DMS79 (cell line): ENCODE data around the gene TFB2M.

ENCODE experiments used
- DNase-seq: peaks from one replicate; lab custom pipeline; 2025; lab: John Stamatoyannopoulos, UW

TFB2M gene

DNA sequence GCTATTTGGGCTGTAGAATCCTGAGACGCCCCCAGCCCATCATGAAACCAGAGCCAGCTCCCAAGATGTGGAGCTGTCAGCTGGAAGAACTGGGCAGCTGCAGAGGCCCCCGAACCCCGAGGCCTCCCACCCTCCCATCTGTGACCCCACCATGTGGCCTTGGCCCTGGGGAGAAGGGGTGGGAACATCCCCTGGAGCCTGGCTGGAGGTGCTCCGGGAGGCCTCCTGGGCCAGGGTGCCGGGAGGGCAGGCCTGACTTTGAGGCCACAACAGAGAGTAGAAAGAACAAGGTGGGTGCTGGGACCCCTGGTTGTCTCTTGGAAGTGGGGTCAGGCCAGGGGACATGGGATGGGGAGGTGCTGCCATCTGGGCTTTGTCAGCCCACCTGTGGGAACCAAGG is 53.0 kb downstream of the TFB2M start:
- DNase-seq, result no peak

DNA sequence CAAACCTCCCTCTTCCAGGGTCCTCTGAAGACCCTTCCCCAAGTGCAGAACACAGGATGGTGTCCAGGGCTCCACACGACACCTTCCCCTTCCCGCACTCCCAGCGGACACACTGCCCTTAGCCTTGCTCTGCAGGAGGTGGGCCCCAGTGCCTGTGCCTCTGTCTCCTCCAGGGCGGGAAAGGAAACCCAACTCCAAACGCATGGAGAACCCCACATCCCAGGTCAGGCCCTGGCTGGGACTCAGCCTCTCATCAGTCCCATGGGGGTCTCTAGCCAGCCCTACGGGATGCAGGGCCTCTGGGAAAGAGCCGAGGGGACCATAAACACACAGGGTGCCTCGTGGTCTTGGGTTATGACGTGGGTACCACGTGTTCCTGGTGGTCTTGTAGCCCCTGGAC is 53.4 kb downstream of the TFB2M start:
- no peak for DNase-seq

DNA sequence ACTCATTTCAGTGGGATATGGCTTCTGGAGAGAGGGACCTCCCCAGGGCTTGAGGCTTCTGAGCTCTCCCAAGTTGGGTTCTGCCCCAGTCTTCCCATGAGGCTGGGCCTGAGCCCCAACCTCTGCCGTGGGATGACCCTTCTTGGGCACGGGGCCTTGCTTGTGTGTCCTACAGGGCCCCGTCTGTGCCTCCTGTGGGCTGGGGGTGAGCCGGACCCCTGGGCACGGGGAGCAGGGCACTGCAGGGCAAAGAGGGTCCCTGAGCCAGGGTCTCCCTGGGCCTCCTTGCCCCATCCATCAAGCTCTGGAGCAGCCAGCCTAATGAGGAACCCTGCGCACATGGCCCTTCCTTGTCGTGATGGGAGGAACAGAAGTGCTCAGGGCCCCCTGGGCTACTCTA is 53.8 kb downstream of the TFB2M start:
- DNase-seq, result no peak

DNA sequence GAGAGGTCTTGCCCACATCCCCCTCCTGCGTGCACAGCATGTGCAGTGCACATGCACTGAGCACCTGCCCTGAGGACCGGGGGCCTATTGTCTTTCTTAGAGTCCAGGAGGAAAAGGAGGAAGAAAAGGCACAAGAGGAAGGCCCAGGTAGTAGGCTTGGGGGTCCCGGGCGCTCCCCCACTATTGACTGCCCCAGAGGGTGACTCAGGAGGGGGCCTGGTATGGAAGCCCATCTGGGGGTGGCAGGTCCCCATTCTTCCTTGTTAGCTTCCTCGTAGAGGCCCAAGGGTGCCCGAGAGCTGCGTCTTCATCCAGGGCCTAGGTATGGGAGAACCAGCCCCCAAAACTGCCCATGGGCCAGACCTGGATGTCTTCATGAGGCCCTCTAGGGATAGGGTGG is 54.9 kb downstream of the TFB2M start:
- DNase-seq, result no peak

DNA sequence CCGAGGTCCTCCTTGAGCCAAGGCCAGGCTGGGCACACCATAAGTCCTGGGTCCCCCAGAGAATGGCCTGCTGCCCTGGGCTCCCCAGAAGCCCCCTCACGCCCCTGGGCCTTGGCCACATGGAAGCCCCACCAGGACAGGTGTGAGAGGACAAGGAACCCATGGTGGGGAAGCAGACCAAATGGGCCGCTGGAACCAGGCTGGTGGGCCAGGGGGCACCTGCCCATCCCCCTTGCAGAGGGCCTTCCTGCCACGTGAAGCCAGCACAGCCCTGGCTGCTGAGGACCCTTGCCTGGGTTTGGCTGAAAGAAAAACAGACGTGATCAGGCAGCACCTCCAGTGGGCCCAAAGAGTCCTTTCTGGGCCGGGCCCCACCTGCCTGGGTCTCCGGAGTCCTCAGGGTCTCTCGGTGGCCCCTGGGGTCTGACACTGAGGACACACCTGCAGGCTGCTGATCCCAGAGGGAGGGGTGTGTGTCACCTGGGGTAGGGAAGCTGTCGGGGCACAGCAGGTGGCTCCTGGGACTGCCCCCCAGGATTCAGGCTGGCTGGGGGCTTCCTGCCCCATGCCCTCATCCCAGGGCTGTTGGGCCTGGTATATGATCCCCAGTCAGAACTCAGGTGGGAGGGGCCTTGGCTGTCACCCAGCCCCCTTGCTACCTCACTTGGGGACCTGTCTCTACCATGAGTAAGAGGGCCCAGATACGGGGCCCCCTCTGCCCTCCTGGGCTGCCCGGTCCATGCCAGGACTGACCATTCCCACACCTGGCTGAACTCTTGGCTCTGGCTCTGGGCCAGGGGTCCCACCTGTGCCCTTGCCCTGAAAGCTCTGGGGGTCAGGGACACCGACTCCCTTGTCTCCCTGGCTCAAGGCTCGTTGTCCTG is 55.7 kb downstream of the TFB2M start:
- DNase-seq, result no peak

DNA sequence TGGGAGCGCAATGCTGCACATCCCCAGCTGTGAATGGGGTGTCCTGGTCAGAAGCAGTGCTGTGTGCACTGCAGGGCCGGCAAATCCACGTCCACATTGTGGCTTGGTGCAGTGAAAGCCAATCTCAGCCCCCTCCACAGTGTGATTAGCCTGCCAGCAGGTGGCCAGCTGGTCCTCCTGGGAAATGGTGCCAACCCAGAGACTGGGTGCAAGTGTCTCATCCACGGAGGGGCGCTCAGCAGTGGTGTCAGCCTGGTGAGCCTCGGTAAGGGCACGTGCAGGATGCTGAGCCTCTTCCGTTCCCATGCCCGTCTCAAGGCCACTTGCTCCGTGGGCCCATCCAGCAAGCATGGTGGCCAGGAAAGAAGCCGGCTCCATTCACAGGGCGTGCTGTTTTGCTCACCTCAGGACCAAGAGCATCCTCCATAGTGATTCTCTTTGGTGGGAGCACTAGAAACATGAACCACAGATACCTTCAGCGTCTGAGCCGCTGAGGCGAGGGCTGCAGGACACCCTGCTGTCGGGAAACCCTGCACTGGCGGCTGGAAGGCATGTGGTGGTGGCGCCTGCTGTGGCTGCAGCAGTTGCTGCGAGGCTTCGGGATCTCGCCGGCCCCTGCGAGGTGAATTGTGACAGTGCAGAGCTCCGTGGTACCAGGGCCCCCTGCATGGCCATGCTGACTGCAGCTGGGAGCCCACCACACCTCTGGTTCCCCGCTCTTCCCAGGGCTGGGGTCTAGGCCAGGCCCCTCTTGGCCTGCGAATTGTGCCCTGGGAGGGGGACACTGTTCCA is 57.0 kb downstream of the TFB2M start:
- no peak for DNase-seq

DNA sequence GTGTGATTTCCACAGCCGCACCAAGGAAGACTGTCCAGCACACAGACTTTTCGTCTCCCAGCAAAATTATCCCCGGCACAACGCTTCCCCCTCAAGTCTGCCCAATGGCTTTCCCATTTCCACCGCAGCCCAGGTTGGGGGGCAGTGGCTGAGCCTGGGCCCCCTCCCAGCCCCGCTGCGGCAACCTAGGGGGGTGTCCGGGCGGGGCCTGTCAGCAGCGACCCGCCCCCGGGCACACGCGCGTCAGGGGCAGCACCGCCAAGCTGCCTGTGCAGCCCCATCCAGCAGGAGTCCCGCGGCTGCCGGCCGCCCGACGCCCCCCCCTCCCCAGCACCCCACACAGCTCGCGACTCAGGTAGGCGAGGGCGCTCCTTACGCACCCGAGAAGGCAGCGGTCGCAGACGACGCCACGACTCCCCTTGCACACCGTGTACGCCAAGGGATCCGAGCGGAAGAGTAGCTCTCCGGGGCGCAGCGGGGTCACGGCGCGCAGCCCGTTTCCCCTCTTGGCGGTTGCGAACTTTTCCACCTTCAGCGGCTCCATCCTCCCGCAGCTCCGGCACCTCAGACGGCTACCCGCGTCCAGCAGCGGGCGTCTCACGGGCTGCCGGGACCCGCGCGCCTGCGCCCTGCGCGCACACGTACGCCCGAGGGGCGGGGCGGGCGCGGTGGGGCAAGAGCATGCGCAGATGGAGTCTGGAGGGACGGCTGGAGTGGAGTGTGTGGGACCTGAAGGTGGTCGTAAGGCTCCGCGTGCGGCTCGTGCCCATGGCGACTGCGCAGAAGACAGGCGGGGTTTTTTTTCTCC is 59.2 kb downstream of the TFB2M start, which contains the start of gene SMYD3:
Gene SMYD3, minus strand, starts transcription at position 606 of the 808 bp plus-strand sequence.
- peak; percentile 70 for DNase-seq

DNA sequence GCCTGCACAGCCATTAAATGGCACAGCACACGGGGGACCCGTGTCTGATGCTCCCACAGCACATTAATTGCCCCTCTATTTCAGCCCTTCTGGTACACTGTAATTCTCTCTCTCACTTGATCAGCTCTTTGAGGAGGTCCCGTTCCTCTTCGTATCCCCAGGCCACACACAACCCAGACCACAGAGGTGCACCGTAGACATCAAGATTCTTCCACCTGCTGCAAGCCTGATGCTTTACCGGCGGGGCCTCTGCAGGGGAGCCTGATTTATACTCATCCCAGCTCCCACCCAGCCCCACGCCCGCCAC is 59.7 kb downstream of the TFB2M start:
- DNase-seq, result no peak

DNA sequence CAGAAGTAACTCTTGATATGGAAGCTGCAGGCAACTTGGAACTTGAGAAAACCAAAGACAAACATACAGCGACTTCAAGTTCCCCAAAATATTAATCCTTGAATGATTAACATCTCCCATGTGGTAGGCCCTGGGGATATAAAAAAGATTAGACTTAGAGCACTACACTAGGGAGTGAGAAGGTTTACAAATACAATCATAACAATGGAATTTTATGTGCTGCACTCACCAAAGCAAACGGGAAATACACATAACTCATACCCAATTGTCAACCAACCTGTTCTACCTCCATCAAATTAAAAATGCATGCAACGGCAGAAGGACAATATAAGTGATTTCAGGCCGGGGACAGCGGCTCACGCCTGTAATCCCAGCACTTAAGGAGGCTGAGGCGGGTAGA is 62.7 kb downstream of the TFB2M start:
- no peak for DNase-seq

DNA sequence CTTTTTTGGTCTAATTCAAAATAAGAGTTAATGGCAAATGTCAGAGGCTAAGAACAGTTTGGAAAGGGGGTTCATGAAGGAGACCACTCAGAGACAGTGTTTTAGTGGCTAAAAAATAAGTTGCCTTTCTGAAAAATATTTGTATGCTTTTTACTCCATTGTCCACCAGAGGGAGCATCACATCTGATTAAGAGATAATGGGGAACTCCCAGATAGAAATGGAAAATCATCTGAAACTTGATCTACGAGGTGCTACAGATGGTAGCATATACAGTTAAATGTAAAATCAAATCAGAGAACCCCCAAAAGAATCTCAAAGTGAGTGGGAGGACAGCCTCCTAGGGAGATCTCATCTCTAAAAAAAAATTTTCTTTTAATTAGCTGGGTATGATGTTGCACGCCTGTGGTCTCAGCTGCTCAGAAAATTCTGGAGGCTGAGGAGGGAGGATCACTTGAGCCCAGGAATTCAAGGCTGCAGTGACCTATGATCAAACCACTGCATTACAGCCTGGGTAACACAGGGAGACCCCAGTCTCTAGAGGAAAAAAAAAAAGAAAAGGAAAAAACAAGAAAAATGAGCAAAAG is 68.6 kb downstream of the TFB2M start:
- peak; percentile 53 for DNase-seq

DNA sequence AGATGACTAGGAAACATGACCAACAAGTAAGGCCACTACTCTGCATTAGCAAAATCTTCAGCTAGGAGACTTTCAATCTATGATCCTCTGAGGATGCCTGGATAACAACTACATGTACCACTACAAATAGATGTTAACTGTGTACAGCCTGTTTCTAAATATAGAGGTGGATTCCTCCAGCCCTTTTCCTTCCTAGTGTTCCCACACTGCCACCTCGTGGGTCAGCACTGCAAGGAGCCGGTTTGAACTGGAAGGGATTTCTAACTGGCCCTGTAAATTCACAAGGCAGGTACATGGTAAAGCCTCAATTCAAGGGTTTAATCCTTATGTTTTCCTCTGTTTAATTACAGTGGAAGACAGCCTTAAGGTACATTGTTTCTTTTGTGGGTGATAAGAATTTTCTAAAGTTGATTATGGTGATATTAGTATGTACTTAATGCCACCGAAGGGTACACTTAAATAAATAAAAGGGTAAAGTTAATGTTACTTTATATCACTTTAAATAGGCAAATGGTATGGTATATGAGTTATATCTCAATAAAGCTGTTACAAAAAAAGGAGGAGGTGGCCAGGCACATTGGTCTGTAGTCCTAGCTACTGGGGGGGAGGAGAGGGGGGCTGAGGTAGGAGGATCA is 73.3 kb downstream of the TFB2M start:
- DNase-seq, result peak; percentile 65

DNA sequence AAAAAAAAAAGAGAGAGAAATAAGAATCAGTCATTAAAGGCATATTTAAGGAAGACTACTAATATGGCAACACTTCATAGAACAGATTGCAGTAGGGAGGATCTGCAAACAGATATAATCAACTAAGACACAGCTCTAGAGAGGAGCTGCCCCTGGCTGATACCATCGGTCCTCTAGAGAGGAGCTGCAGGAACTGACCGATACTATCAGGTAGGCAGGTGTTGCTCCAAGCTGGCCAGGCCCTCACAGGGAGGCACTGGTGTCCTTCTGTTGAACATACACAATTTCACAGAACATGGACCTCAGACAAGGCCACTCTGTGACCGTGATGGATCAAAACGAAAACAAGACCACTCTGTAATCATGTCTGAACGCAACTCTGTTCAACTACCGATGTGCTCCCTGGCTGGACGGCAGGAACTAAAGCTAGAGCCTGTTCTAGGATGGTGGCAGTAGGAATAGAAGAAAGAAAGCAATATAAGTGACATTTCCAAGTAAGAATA is 74.5 kb downstream of the TFB2M start:
- DNase-seq, result no peak
